CD1c-positive myeloid dendritic cell (primary cell): ENCODE results near the gene CPSF2.
"Not testable (repeated sequence)": the region's sequence is repeated elsewhere in the genome, so short reads cannot be mapped to it uniquely, and the experiment has no call there.

Source experiments
- DNase-seq: peaks from one replicate; pipeline ENCODE4 v3.0.0-alpha.2; 2016; ENCODE audit errors: extremely low spot score

Gene CPSF2

DNA sequence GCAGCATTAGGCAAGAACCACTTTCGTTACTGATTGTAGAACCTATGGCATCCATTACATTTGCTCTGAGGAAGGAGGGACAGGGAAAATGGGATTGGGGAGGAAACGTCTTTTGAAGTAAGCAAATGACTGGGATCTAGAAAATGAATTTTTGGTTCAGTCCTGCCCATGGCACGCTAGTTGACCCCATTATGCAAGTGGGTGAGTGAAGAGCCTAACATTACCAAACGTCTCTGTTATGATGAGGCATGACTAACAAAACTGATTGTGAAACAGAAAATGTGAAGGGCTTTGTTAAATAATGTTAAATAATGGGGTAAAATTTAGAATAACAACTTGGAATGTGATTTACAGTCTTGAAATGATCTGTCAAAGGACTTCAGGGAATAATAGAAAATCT lies 38.9 kb downstream of the CPSF2 start:
- peak; percentile 15 for DNase-seq

- DNase-seq, result no peak
These were observed 39.8 kb downstream of the CPSF2 start for GRCh38 chr14:92161521-92161920.

GRCh38 chr14:92164958-92165357 lies 43.2 kb downstream of the CPSF2 start:
- no peak for DNase-seq

DNA sequence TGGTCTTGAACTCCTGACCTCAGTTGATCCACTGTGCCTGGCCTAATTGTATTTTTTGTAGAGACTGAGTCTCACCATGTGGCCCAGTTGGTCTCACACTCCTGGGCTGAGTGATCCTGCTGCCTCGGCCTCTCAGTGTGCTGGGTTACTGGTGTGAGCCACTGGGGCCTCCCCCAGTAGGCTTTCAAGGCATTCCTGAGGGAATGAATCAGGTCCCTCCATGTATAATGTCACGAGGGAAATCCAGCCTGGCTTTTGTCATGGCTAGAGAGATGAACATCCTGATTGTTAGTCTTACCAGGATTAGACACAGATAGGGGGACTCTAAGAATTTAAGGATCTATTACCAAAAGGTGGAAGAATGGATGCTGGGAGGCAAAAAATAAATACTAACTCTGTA lies 51.9 kb downstream of the CPSF2 start:
- no peak for DNase-seq

- no peak for DNase-seq
These were observed 54.0 kb downstream of the CPSF2 start for GRCh38 chr14:92175811-92176210.

- no peak for DNase-seq
These were observed 54.7 kb downstream of the CPSF2 start for GRCh38 chr14:92176476-92176875.

DNA sequence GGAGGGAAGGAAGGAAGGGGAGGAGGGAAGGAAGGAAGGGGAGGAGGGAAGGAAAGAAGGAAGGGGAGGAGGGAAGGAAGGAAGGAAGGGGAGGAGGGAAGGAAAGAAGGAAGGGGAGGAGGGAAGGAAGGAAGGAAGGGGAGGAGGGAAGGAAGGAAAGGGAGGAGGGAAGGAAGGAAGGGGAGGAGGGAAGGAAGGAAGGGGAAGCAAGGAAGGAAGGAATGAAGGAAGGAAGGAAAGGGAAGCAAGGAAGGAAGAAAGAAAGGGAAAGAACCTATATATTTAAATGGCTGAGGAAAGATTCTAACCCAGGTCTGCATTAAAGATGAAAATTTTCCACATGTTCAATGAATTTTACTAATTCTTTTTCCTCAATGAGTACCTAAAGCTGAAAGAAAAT lies 57.4 kb downstream of the CPSF2 start:
- not testable (repeated sequence) for DNase-seq

- no peak for DNase-seq
These were observed 63.8 kb downstream of the CPSF2 start for GRCh38 chr14:92185559-92185958.

DNA sequence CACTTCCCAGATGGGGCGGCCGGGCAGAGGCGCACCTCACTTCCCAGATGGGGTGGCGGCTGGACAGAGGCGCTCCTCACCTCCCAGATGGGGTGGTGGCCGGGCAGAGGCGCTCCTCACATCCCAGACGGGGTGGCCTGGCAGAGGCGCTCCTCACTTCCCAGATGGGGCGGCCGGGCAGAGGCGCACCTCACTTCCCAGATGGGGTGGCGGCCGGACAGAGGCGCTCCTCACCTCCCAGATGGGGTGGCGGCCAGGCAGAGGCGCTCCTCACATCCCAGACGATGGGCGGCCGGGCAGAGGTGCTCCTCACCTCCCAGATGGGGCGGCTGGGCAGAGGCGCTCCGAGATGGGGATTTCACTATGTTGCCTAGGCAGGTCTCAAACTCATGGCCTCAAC lies 65.8 kb downstream of the CPSF2 start:
- not testable (repeated sequence) for DNase-seq

GRCh38 chr14:92190768-92191167 lies 69.0 kb downstream of the CPSF2 start:
- no peak for DNase-seq

- no peak for DNase-seq
These were observed 77.0 kb downstream of the CPSF2 start for GRCh38 chr14:92198804-92199203.

DNA sequence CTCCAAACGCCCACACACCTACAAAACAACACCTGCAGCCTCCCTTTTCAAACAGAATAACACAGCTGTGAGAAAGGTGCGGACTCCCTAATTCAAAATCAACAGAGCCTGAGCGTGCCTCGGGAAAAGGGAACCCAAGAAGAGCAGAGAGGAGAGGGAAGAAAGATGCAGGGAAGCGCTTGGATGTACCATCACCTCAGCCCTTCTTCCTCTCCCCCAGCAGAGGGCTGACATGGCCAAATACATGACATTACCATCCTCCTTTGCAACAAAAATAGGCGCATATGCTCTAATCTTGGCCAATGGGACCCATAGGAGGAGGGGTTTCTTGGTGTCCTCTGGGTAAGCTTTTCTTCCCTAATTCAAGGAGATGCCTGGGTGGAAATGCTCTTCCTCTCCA lies 78.0 kb downstream of the CPSF2 start:
- DNase-seq, result no peak

DNA sequence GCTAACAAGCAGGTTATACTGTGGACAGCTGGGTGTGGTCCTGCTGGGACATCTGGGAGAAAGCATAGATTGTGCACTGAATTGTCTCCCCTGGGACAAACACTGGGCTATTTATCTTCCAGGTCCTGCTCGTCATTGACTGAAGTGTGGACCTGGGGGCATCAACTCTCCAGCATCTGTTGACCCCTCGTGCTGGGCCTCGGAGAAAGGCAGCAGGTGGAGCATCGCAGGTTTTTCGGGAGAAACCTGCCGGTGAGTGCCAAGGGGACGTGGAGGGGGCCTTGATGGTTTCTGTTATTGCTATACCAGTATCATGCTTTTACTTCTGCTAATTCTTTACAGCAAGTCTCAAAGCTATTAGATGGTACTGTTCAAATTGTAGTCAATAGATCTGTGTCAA lies 81.3 kb downstream of the CPSF2 start:
- no peak for DNase-seq

- no peak for DNase-seq
These were observed 83.0 kb downstream of the CPSF2 start for GRCh38 chr14:92204792-92205191.

GRCh38 chr14:92207012-92207927 lies 85.5 kb downstream of the CPSF2 start:
- DNase-seq, result no peak

DNA sequence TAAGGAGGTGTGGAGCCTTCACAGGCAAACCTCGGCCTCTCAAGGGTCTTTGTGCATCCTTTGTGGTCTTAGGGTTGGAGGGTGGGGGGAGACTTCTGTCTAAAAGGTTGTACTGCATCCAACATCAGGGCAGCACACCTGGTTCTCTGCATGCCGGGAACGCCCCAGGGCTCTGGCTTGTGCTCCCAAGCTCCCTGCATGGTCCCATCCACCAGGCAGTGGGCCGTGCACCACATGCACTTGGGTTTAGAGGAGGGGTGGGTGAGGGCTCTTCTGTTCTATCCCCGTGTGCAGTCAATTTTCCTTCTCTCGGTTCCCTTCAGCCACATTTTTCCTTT lies 86.1 kb downstream of the CPSF2 start:
- DNase-seq, result no peak

DNA sequence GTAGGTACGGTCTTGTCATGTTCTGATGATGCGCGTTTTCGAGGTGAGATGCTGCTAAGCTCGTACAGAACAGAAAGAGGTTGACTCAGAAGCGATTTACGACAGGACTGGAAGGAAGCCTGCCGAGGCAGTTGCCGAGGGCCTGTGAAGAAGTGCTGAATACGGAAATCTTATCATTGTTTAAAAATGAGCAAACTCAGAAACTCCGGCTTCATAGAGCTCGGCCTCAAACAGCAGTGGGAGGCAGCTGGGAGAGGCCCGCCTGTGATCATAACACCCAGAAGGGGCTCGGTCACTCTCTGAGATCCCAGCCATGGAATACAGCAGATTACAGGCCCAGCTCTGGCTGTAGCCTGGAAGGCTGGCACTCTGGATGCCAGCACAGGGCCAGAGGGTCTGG lies 87.4 kb downstream of the CPSF2 start:
- DNase-seq, result no peak

DNA sequence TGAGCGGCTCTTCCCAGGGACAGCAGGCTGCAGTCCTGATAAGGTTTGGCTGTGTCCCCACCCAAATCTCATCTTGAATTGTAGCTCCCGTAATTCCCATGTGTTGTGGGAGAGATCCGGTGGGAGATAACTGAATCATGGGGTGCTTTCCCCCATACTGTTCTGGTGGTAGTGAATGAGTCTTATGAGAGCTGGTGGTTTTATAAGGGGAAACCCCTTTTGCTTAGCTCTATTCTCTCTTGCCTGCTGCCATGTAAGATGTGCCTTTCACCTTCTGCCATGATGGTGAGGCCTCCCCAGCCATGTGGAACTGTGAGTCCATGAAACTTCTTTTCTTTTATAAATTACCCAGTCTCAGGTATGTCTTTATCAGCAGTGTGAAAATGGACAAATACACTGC lies 91.4 kb downstream of the CPSF2 start:
- not testable (repeated sequence) for DNase-seq

DNA sequence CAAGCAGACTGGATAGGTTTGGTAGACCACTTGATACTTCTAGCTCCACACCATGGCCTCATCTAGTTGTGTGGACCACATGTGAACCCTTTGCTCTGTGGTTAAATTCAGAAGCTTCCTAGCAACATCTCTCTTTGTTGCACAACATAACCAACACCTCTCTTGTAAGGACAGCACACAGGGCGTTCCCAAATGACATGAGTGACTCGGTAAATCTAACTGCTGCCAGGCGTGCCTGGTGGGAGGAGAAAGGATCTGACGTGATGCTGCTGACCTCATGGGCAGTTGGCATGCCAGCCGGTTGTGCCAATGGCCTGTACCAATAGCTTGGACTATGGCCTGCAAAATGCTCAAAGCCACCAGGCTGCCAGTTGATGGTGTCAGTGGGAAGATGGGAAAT lies 93.8 kb downstream of the CPSF2 start:
- peak; percentile 11 for DNase-seq

- no peak for DNase-seq
These were observed 96.2 kb downstream of the CPSF2 start for GRCh38 chr14:92217936-92218335.
